SH-SY5Y (cell line): Measurements from ENCODE around the gene GSX2.

Experiments
- GATA2 ChIP-seq: IDR thresholded peaks from 2 replicates; pipeline ENCODE4 v1.6.1; 2011; ENCODE audit warnings: mild to moderate bottlenecking, low read depth, low read length
- GATA3 ChIP-seq: IDR thresholded peaks from 2 replicates; pipeline ENCODE4 v1.6.1; 2011; ENCODE audit warnings: low read depth, mild to moderate bottlenecking, low read length, moderate library complexity

The GSX2 gene

DNA sequence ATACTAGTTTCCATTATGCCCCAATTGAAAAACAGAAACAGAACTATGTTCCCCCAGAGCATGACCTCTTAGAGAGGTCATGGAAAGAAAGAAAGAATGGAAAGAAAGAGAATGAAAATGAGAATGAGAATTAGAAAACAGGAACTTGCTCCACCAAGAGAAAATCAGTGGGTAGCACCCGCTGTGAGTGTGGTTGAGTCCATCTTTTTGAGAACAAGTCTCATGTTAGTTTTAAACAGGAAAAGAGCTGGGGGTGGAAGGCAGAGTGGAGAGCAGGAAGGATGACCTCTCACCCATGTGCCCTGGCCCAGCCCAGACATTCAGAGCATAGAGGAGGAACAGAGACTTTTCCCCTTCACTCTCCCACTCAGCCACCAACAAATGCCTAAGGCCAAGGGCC, 4.9 kb downstream of the GSX2 start:
- TF ChIP-seq GATA2 (no peak), GATA3 (no peak)

- TF ChIP-seq GATA2 (no peak), GATA3 (no peak)
Measured at GRCh38 chr4:54107951-54108748, 8.2 kb downstream of the GSX2 start.

DNA sequence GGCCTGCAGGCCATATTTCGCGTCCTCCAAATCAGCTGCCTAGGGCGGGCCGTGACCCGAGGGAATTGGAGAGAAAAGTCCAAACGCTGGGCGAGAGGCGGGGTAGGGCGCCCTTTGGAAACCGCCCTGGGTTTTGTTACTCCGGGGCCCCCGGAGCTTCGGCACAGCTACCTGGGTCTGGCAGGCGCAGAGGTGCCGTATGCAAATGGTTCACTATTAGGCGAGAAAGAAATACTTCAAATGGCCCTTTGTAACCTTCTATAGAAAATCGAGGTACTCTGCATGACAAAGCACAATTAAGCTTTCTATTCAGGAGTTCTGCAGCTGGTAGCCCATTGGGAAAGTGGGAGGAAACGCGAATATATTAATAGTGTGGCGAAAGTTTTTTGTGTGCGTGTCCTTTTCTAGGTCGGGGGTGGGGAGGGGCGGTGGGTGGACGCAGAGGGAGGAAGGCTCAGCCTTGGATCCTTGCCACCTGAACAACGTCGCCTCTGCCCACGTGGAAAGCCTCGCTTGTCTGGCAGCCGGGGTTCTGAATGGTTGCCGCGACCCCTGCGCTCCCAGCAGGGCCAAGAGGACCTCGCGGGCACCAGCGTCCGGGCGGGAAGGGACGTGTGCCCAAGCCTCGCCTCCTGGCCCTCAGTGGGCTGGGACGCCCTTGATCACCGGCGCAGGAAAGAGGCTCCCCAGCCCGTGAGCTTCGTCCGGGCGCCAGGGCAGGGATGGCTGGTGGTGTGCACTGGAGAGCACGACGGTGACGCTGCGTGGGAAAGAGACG, 9.5 kb downstream of the GSX2 start:
- TF ChIP-seq GATA3 (no peak), GATA2 (no peak)

- TF ChIP-seq GATA3: no peak
- TF ChIP-seq GATA2: no peak
Measured at GRCh38 chr4:54110019-54110416, 10.1 kb downstream of the GSX2 start.

DNA sequence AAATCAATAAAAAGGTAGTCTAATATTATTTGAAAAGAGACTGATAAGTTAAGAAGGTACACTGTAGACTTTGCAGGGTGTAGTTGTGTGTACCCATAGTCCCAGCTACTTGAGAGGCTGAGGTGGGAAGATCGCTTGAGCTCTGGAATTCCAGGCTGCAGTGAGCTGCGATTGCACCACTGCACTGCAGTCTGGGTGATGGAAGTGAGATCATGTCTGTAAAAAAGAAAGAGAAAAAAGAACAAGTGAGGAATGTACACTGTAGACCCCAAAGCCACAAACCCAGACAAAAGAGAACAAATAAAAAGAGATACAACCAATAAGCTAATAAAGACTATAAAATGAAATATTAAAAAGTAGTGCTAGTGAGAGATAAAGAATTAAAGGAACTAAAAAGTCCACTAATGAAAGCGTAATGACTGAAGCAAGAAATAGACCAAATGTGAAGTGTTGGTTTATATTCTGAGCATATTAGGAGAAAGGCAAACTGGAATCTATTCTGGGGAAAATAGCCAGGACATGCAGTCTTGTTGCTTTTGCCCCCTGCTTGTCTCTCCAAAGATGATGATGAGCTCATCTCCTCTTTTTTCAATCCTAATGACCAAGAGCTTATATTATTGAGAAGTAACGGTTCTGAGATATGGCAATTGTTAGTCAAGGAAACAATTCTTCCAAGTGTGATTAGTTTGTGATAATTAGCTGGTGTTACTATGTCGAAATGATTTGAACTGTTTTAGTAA, 19.1 kb downstream of the GSX2 start:
- TF ChIP-seq GATA3 (no peak), GATA2 (no peak)

- no peak for TF ChIP-seq GATA3
- TF ChIP-seq GATA2: no peak
Measured at GRCh38 chr4:54120518-54120917, 20.6 kb downstream of the GSX2 start.

DNA sequence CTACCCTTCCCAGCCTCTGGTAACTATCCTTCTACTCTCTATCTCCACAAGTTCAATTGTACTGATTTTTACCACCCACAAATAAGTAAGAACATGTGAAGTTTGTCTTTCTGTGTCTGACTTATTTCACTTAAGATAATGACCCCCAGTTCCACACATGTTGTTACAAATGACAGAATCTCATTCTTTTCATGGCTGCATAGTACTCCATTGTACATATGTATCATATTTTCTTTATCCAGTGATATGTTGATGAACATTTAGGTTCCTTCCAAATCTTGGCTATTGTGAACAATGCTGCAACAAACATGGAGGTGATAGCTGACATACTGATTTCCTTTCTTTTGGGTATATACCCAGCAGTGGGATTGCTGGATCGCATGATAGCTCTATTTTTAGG, 27.7 kb downstream of the GSX2 start:
- TF ChIP-seq GATA3: no peak
- TF ChIP-seq GATA2: no peak

GRCh38 chr4:54139332-54139731, 39.4 kb downstream of the GSX2 start:
- TF ChIP-seq GATA3: no peak
- TF ChIP-seq GATA2: no peak

- TF ChIP-seq GATA2: no peak
- TF ChIP-seq GATA3: no peak
Measured at GRCh38 chr4:54140287-54140686, 40.3 kb downstream of the GSX2 start.

- no peak for TF ChIP-seq GATA2
- TF ChIP-seq GATA3: no peak
Measured at GRCh38 chr4:54144199-54144598, 44.2 kb downstream of the GSX2 start.

DNA sequence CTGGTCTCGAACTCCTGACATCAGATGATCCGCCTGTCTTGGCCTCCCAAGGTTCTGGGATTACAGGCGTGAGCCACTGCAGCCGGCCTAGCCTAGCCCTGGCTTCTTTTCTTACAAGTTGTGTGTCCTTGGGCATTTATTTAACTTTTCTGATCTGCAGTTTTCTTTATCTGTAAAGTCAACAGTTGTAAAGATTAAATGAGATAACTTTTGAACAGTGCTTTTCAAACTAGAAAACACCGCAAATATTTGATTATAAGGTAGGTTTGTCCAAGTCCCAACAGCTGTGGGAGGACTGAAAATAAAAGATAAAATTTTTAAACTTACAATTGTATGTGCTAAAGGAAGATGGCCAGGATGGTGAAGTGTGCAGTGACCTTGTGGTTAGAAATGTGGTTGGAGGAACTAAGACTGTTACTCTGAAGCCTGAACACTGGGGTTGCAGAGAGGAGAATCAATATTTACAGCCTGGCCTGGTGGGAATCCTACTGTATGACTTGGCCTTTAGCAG, 44.8 kb downstream of the GSX2 start:
- no peak for TF ChIP-seq GATA2
- no peak for TF ChIP-seq GATA3

DNA sequence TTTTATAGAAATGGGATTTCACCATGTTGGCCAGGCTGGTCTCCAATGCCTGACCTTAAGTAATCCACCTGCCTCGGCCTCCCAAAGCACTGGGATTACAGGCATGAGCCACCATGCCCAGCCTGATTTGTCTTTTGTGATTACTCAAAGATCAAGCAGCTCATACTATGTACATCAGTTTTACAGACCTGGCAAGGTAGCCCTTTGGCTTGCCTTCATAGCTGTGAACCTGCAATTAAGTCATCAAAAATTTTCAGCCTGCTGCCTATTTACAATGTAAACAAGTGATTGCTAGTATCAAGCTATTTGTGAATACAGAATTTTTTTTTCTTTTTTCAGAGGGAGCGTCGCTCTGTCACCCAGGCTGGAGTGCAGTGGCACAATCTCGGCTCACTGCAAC, 46.2 kb downstream of the GSX2 start:
- TF ChIP-seq GATA3 (no peak), GATA2 (no peak)

- TF ChIP-seq GATA3 (no peak), GATA2 (no peak)
Measured at GRCh38 chr4:54149323-54149722, 49.4 kb downstream of the GSX2 start.
